ENCODE results near the gene HECW1.
"Not testable (repeated sequence)": the region's sequence is repeated elsewhere in the genome, so short reads cannot be mapped to it uniquely, and the experiment has no call there.

Gene HECW1

DNA sequence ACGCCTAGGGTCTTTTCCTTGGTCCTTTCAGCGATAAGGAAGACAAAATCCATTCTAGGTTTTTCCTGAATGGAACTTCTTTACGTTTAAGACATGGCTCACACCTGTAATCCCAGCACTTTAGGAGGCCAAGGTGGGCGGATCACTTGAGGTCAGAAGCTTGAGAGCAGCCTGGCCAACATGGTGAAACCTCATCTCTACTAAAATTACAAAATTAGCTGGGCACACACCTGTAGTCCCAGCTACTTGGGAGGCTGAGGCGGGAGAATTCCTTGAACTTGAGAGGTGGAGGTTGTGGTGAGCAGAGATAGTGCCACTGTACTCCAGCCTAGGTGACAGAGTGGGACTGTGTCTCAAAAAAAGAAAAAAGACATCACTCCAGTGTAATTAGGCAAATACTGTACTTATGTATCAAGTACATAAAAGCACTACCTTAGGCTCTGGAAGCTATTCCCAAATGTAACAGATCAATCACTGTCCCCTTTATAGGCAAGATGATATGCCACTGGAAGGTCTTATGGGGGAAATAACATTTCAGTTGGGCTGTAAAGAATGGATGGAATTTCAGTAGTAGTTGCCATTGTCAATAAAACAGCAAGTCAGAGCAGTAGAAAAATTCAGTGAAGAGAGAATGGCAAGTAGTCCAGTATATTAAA lies 476.2 kb downstream of the HECW1 start:
- DNase-seq = no peak

DNA sequence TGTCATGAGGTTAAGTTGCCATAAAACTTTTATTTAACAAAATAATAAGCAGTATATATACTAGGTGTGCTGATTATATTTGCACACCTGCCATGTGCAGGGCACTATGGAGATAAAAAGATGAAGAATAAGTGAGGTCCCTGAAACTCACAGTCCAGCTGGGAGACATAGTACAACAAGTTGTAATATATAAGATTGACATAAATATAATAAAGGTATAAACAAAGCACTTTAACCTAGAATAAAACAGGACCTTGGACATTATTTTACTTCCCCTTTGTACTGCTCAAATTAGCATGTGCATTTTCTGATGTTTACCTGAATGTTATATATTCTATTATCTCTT lies 476.7 kb downstream of the HECW1 start:
- DNase-seq = no peak

DNA sequence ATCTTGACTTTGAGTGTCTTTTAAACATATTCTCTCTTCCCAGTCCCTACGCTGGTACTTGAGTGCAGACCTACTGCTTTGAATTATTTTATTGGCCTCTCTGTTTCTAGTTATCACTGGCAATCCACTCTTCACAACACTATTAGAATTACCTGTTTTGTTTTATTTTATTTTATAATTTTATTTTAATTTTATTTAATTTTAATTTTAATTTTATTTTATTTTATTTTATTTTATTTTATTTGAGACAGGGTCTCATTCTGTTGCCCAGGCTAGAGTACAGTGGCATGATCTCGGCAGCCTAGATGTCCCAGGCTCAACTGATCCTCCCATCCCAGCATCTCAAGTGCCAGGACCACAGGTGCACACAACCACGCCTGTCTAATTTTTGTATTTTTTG lies 477.3 kb downstream of the HECW1 start:
- DNase-seq = no peak

GRCh38 chr7:43590862-43591557 lies 478.6 kb downstream of the HECW1 start:
- no peak for DNase-seq

DNA sequence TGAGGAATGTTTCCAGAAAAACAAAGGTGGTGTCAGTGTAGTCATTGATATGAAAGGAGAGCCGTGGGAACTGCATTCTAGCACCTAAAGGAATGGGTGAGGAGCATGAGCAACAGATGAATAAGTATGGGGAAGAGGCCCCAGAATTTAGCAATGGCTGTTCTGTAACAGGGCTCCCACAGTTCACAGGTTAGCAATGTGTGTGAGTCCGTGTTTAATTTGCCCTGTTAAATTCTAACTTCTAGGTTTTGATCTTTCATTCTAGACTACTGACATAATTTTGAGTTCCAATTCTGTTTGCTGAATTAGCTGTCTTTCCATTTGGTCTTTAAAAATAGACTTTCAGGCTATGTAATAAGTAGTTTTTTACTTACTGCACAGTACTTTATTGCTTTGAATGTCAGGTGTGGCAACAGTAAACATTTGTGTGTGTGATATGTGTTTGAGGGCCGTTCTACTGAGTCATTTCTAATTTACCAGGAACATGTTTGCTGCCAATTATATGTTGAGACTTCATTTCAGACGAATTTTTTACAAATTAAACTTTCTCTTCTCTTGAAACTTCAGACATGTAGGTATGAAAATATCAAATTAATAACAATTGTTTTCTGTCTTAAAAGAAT lies 479.2 kb downstream of the HECW1 start:
- no peak for DNase-seq

- no peak for DNase-seq
Observed at GRCh38 chr7:43592326-43592725, 479.9 kb downstream of the HECW1 start.

DNA sequence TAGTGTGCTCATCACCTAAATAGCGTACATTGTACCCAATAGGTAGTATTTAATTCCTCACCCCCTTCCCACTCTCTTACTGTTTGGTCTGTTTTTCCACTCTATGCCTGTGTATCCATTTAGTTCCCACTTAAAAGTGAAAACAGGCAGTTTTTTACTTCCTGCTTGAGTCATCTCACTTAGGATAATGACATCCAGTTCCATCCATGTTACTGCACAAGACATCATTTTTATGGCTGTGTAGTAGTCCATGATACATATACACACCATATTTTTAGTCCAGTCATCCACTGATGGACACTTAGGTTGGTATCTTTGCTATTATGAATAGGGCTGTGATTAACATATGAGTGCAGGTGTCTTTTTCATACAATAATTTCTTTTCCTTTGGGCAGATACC lies 480.6 kb downstream of the HECW1 start:
- no peak for DNase-seq

DNA sequence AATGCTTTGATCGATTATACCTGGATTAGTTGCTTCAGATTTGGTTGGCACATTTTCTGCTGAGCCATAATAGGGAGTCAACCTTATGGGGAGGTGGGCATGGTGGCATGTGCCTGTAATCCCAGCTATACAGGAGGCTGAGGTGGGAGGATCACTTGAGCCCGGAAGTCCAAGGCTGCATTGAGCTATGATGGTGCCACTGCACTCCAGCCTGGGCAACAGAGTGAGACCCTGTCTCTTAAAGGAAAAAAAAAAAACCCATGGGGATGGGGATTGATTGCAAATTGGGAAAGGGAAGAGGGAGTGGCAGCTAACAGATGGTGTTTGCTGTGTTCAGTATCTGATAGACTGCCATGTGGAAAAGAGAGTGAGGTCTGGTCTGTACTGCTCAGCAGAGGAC lies 481.6 kb downstream of the HECW1 start:
- no peak for DNase-seq

DNA sequence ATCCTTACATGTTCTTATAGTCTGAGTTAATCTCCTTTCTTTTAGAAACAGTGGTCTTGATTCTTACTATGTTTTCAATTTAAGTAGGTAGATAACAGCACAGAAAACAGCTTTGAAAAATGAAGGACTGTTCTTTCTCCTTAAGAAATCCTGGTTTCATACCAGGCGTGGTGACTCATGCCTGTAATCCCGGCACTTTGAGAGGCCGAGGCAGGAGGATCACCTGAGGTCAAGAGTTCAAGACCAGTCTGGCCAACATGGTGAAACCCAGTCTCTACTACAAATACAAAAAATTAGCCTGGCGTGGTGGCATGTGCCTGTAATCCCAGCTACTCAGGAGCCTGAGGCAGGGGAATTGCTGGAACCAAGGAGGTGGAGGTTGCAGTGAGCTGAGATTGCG lies 484.0 kb downstream of the HECW1 start:
- not testable (repeated sequence) for DNase-seq

- no peak for DNase-seq
Observed at GRCh38 chr7:43600056-43600455, 487.6 kb downstream of the HECW1 start.

DNA sequence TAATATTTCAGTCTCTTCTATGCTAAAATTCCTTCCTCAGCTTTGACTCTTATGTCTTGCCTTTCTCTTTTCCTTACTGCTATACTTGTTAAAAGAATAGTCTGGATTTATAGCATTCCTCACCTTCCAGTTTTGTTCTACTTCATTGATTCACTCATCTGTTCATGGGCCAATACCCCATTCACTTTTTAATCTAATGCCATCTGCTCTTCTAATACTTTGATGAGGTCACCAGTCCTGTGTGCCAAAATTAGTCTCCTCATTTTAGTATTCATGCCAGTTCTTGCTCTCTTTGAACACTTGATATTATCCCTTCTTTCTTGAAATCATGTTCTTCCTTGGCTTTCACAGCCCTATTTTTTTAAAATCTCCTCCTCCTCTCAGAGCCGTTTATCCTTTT lies 489.8 kb downstream of the HECW1 start:
- no peak for DNase-seq

DNA sequence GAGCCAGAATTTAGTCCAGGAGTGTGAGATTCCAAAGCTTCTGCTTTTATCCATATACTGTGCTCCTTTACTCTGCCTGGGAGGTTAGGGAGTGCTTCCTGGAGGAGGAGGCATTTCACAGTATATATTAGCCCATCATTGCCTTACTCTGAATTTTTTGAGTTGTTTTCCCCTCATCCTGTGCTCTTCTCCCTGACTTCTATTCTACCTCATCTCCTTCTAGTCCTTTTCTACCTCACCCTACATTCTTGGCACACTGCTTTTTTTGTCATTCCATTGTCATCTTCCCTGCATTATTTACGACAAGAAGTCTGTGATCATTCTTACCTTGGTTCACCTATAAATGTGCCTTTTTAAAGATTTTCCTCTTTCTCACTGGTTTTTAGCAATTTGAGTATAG lies 491.8 kb downstream of the HECW1 start:
- DNase-seq = no peak

- DNase-seq = no peak
Observed at GRCh38 chr7:43609097-43609496, 496.6 kb downstream of the HECW1 start.

- no peak for DNase-seq
Observed at GRCh38 chr7:43612128-43612527, 499.7 kb downstream of the HECW1 start.

DNA sequence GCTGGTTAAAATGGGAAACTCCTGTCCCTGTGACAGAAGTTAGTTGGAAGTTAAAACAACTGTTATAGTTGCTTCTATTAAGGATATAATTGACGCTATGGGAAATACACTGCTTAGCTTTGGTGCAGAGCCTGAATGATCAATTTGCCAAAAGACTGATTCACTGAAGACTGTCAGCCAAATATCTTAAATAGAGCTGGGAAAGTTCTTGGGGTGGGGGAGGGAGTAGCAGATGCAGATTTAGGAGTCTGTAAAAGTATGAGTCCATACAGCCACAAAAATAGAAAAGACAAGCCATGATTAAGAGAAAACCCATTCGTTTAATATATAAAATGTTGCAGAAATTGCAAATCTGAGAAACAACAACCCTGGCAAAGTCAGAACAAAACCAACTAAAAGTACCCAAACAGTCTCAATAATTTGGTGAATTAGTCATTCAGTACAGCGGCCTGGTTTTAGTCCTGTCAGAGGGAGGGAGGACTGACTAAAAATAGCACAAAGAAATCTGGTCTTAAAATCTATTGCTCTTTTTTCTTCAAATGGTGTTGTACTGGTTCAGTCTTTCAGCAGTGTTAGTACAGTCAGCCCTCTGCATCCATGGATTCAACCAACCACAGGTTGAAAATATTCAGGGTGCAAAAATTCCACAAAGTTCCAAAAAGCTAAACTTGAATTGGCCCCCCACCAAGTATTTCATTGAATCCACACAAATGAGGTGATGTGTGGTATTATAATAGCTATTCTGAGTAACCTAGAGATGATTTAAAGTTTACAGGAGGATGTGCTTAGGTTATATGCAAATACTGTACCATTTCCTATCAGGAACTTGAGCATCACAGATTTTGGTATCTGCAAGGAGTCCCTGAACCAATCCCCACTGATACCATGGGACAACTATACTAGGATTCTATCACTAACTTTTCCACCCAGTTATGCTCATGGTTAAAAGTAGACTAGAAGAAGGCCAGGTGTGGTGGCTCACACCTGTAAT lies 500.4 kb downstream of the HECW1 start:
- DNase-seq = no peak

All from stimulated activated naive CD4-positive, alpha-beta T cell (primary cell).